Uterus (tissue), 4 donors: ENCODE data around the gene ANKRD11. TPM values are rescaled to one million over a fixed set of nuclear protein-coding genes. Genes with fewer than 3 reads are reported as not detected.

Source experiments
- DNase-seq, 2 donors: peaks; one replicate each; pipeline ENCODE4 v3.0.0-alpha.2; 2019 to 2020
- H3K27ac ChIP-seq, 2 donors: fragments of 200-600 bp; sonication (generic); 1 replicate in 1 of 2; 2 replicates in 1 of 2; pipeline ENCODE4 v1.5.1; 2016 to 2018
- H3K27me3 ChIP-seq, 2 donors: fragments of 200-600 bp; sonication (generic); one replicate each; pipeline ENCODE4 v1.5.1; 2018 to 2019; ENCODE audit warnings: control low read depth in 1 of 2
- H3K36me3 ChIP-seq, 2 donors: fragments of 200-600 bp; sonication (generic); one replicate each; pipeline ENCODE4 v1.5.1; 2019; ENCODE audit warnings: control low read depth in 1 of 2
- H3K4me1 ChIP-seq, 2 donors: fragments of 200-600 bp; sonication (generic); one replicate each; pipeline ENCODE4 v1.5.1; 2018 to 2019; ENCODE audit warnings: control low read depth in 1 of 2
- H3K4me3 ChIP-seq, 2 donors: fragments of 200-600 bp; sonication (generic); 1 replicate in 1 of 2; 2 replicates in 1 of 2; pipeline ENCODE4 v1.5.1; 2018 to 2019; ENCODE audit warnings: mild to moderate bottlenecking in 1 of 2
- H3K9me3 ChIP-seq, 2 donors: fragments of 200-600 bp; sonication (generic); one replicate each; pipeline ENCODE4 v1.5.1; 2019; ENCODE audit warnings: control low read depth in 1 of 2
- CTCF ChIP-seq, 4 experiments: fragments of 200-600 bp in 2 of 4; fragments of 450-650 bp in 2 of 4; sonication (generic) in 2 of 4; IDR thresholded peaks; one replicate each; pipeline ENCODE4 v1.5.1; 2016 to 2019; ENCODE audit warnings: antibody characterized with exemption in 4 of 4, mild to moderate bottlenecking in 2 of 4, moderate library complexity in 1 of 4
- POLR2A ChIP-seq, 2 donors: fragments of 450-650 bp; IDR thresholded peaks; one replicate each; pipeline ENCODE4 v1.6.1; 2016; ENCODE audit warnings: antibody characterized with exemption in 2 of 2, mild to moderate bottlenecking in 1 of 2, moderate library complexity in 1 of 2
- intact Hi-C: fragments of 100-400 bp; cut with DNase I; formaldehyde crosslinking; loops from one replicate; pipeline ENCODE4 v1.15.1; 2023; ENCODE audit warnings: low total_unique reads
- total RNA-seq, 4 donors: library from RNA; depleted of rRNA in 3 of 4; stranded (reverse); fragments of >200 nt in 3 of 4; gene quantifications; one replicate each; pipeline versions ENCODE4 v1.1.0 to v1.2.4, GENCODE V29; 2014 to 2023
- donor health status: DM: yes; HTN: yes; CAD: no.

ANKRD11 gene
- total RNA-seq, 4 donors from 2014 or later: 20.5 to 182 (median 45.5) TPM

- intact Hi-C loops: no loop called here
- Histone ChIP-seq H3K4me3 (peak overlapping the region in 1 of 2 donors; percentile 35), H3K9me3 (no peaks in the 10 kb centered on the region), H3K36me3 (no peaks in the 10 kb centered on the region), H3K27ac (no peak overlapping the region), H3K4me1 (peaks cover 0 to 7% of the 10 kb centered on the region in 2 donors), H3K27me3 (peaks cover 0 to 7% of the 10 kb centered on the region in 2 donors)
- TF ChIP-seq CTCF (IDR thresholded peaks at IDR 0.05) (no peak), POLR2A (IDR thresholded peaks at IDR 0.05) (no peak)
- no peak for DNase-seq
These were observed 232.4 kb downstream of the ANKRD11 start for GRCh38 chr16:89257757-89258465.

DNA sequence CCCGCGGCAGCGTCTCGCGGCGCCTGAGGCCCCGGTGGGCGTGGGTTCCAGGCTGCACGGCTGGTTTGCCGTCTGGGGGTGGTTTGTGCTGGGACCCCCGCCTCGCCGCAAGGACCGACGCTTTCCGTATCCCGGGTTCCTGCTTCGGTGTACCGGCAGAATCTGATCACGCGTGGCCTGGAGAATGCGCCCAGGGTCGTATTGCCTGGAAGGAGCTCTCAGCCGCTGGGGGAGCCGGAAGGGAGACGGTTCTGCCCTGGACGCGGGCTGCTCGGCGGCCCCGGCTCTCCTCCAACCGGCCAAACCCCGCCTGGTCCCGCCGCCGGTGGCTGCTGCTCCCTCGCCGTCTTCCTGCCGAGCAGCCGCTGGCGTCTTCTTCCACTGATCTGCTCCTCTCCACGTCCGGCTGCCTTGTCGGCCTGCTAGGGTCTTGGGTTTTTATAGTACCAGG is 233.1 kb downstream of the ANKRD11 start:
- no peak overlapping the region for H3K27ac ChIP-seq
- H3K36me3 ChIP-seq: no peaks in the 10 kb centered on the region
- no peaks in the 10 kb centered on the region for H3K9me3 ChIP-seq
- TF ChIP-seq CTCF (IDR thresholded peaks at IDR 0.05): no peak
- no peak for TF ChIP-seq POLR2A (IDR thresholded peaks at IDR 0.05)
- intact Hi-C loops: no loop called here
- peaks cover 0 to 7% of the 10 kb centered on the region in 2 donors for H3K27me3 ChIP-seq
- DNase-seq: no peak
- H3K4me1 ChIP-seq: peaks cover 0 to 7% of the 10 kb centered on the region in 2 donors
- H3K4me3 ChIP-seq: peak overlapping the region in 1 of 2 donors; percentile 35

DNA sequence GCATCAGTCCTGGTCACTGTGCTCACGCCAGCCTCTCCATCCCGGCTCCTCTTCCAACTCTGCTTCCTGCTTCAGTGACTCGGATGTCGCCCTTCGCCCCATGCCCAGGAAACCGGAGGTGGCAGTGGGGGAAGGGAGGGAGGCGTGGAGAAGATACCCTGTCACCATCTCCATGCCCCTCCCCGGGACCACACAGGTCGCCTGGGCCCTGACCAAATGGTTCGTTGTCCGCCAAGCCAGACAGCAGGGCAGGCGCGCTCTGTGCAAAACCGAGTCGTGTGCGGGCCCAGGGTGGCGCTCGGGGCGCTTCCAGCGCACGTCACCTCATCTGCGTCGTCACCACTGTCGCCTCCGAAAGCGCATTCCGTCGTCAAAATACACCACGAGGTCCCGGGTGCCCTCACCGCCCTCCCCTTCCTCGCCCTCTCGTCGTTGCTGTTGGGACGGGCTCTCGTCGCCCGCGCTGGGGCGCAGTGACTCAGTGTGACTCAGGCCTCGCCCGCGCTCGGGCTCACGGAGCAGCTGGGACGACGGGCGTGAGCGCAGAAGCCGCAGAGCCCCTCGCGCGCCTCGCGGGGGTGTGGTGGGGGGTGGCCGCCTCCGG is 233.6 kb downstream of the ANKRD11 start:
- Histone ChIP-seq H3K27me3 (peaks cover 0 to 7% of the 10 kb centered on the region in 2 donors), H3K27ac (no peak overlapping the region), H3K4me1 (peaks cover 0 to 7% of the 10 kb centered on the region in 2 donors), H3K9me3 (no peaks in the 10 kb centered on the region), H3K36me3 (no peaks in the 10 kb centered on the region), H3K4me3 (peak overlapping the region in 1 of 2 donors; percentile 35)
- intact Hi-C loops: no loop called here
- TF ChIP-seq CTCF (IDR thresholded peaks at IDR 0.05): no peak
- DNase-seq: no peak

GRCh38 chr16:89253548-89254287 is 236.6 kb downstream of the ANKRD11 start:
- Histone ChIP-seq H3K9me3 (no peaks in the 10 kb centered on the region), H3K27ac (no peak overlapping the region), H3K4me3 (no peak overlapping the region), H3K4me1 (peaks cover 0 to 7% of the 10 kb centered on the region in 2 donors), H3K27me3 (peaks cover 0 to 7% of the 10 kb centered on the region in 2 donors), H3K36me3 (no peaks in the 10 kb centered on the region)
- DNase-seq: no peak
- intact Hi-C loops: no loop called here
- TF ChIP-seq CTCF (IDR thresholded peaks at IDR 0.05) (no peak), POLR2A (IDR thresholded peaks at IDR 0.05) (no peak)
